ENCODE results near the gene COG5.

COG5 gene

GRCh38 chr7:107185716-107186115 lies 378.0 kb downstream of the COG5 start (continued):
- TF ChIP-seq CREB5 (CRISPR knock-in tag; IDR thresholded peaks at IDR 0.05; ENCODE audit: low read depth) (no peak), POU6F1 (CRISPR knock-in tag; IDR thresholded peaks at IDR 0.05; ENCODE audit: borderline replicate concordance, low read depth) (no peak), ZNF565 (CRISPR knock-in tag; conservative IDR thresholded peaks at IDR 0.05; ENCODE audit: low read depth) (no peak), SNAI2 (CRISPR knock-in tag; IDR thresholded peaks at IDR 0.05) (no peak), TCF4 (CRISPR knock-in tag; IDR thresholded peaks at IDR 0.05; ENCODE audit: borderline replicate concordance) (no peak), ISL1 (CRISPR knock-in tag; IDR thresholded peaks at IDR 0.05) (no peak)

DNA sequence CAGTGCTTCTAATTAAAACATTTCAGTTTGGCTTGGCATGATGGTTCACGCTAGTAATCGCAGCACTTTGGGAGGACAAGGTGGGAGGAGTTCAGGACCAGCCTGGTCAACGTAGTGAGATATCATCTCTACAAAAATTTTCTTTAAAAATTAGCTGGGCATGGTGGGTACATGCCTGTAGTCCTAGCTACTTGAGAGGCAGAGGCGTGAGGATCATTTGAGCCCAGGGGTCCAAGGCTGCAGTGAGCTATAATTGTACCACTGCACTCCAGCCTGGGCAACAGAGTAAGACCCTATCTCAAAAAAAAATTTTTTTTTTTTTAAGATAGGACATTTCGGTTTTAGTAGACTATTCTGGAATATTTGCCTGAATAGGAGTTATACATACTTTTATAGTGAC lies 382.5 kb downstream of the COG5 start:
- ATAC-seq, result no peak; the same call in 2 of the 3 replicates
- TF ChIP-seq ZFP30 (CRISPR knock-in tag; IDR thresholded peaks at IDR 0.05), result no peak
- no peak for TF ChIP-seq PPARA (CRISPR knock-in tag; IDR thresholded peaks at IDR 0.05; ENCODE audit: borderline replicate concordance)
- no peak for TF ChIP-seq GLIS3 (CRISPR knock-in tag; IDR thresholded peaks at IDR 0.05)
- TF ChIP-seq ZC3H10 (CRISPR knock-in tag; IDR thresholded peaks at IDR 0.05), result no peak
- TF ChIP-seq TCF4 (CRISPR knock-in tag; IDR thresholded peaks at IDR 0.05; ENCODE audit: borderline replicate concordance), result no peak
- TF ChIP-seq CREB5 (CRISPR knock-in tag; IDR thresholded peaks at IDR 0.05; ENCODE audit: low read depth), result no peak
- TF ChIP-seq ZFP3 (CRISPR knock-in tag; IDR thresholded peaks at IDR 0.05), result no peak
- no peak for TF ChIP-seq ISL1 (CRISPR knock-in tag; IDR thresholded peaks at IDR 0.05)
- no peak for TF ChIP-seq BACH2 (CRISPR knock-in tag; IDR thresholded peaks at IDR 0.05; ENCODE audit: borderline replicate concordance)

GRCh38 chr7:107180378-107180777 lies 383.3 kb downstream of the COG5 start:
- peak; percentile 76 for ATAC-seq
- TF ChIP-seq OSR1 (CRISPR knock-in tag; IDR thresholded peaks at IDR 0.05) (no peak), ZFP3 (CRISPR knock-in tag; IDR thresholded peaks at IDR 0.05) (0 out of 2 replicates have a peak, but pooled peaks have one; percentile 10), ZNF8 (CRISPR knock-in tag; IDR thresholded peaks at IDR 0.05) (no peak), ZC3H10 (CRISPR knock-in tag; IDR thresholded peaks at IDR 0.05) (0 out of 2 replicates have a peak, but pooled peaks have one; percentile 4), RARB (CRISPR knock-in tag; IDR thresholded peaks at IDR 0.05) (no peak), CSDC2 (CRISPR knock-in tag; IDR thresholded peaks at IDR 0.05) (no peak), PATZ1 (CRISPR knock-in tag; IDR thresholded peaks at IDR 0.05; ENCODE audit: borderline replicate concordance) (peak; percentile 79)
- TF ChIP-seq, protein P1, sequence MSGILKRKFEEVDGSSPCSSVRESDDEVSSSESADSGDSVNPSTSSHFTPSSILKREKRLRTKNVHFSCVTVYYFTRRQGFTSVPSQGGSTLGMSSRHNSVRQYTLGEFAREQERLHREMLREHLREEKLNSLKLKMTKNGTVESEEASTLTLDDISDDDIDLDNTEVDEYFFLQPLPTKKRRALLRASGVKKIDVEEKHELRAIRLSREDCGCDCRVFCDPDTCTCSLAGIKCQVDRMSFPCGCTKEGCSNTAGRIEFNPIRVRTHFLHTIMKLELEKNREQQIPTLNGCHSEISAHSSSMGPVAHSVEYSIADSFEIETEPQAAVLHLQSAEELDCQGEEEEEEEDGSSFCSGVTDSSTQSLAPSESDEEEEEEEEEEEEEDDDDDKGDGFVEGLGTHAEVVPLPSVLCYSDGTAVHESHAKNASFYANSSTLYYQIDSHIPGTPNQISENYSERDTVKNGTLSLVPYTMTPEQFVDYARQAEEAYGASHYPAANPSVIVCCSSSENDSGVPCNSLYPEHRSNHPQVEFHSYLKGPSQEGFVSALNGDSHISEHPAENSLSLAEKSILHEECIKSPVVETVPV (CRISPR knock-in tag; IDR thresholded peaks at IDR 0.05), result no peak

- ATAC-seq, result peak; percentile 74
- TF ChIP-seq ESRRG (CRISPR knock-in tag; IDR thresholded peaks at IDR 0.05) (no peak), BACH2 (CRISPR knock-in tag; IDR thresholded peaks at IDR 0.05; ENCODE audit: borderline replicate concordance) (no peak), ZNF70 (CRISPR knock-in tag; IDR thresholded peaks at IDR 0.05) (no peak)
Observed at GRCh38 chr7:107179326-107180164, 384.2 kb downstream of the COG5 start.
